Measurements from ENCODE around the gene SLC27A6. TPM values are rescaled to one million over a fixed set of nuclear protein-coding genes. Genes with fewer than 3 reads are reported as not detected.

Gene SLC27A6
- total and polyA plus RNA-seq, 10 of the 15 experiments (the other 5 are each of a cell fraction or from before 2014, with no cell fraction given), result not detected

DNA sequence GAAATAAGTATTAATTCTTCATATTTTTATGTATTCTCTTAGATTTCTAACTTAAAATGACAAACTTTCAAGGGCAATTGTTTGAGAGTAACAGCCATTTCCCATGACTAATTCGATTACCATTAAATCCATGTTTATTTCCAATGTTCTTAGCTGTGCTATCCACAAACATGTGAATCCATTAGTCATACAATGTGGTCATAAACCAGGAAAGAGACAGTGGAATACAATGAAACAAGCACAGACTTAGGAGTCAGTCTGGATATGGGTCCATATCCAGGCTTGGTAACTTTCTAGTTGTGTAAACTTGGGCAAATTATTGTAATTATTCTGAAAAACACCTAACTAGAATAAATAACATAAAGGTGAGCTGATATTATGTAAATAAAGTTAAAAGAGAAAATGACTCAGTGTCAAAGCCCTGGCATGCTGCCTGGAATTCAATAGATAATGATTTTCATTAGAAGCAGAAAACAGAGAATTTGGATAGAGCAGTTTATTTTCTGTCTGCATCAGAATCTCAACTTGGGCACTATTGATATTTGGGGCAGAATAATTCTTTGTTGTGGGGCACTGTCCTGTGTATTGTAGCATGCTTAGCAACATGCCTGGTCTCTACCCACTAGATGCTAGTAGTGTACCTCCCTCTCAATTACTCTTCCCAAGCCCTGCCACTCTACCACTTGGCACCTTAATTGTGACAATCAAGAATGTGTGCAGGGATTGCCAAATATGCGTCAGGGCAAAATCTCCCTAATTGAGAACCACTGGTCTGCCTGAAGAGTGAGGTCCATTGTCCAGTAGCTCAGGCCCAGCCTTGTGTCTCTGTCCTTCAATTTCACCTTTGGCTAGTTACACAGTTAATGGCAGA is 44.7 kb upstream of the SLC27A6 start (continued):
- no peak for TF ChIP-seq CBX5 (IDR thresholded peaks at IDR 0.05; ENCODE audit: low read depth)
- no peak for TF ChIP-seq TBL1XR1 (IDR thresholded peaks at IDR 0.05; ENCODE audit: low read depth, low read length)
- TF ChIP-seq NRF1 (conservative IDR thresholded peaks at IDR 0.05; ENCODE audit: low read depth, low read length), result no peak

DNA sequence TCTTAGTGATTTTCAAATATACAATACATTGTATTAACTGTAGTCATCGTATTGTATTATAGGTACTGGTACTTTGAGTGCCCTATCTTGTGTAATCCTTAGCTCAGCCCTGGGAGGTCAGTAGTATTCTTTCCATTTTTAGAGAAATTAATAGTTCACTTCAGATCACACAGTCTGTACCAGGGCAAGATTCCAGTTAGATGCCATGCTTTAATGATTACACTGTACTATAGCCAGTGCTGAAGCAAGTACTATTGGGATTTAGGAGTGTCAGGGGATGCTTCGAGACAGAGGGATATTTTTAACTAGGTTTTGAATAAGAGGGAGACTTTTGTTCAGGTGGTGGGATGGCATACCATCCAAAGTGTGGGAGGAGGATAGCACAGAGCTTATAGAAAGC is 41.0 kb upstream of the SLC27A6 start:
- FAIRE-seq (no peak), ATAC-seq (no peak), DNase-seq (ENCODE audit: low read depth, low spot score) (no peak)
- POLR2A ChIA-PET, result no interaction called here
- Histone ChIP-seq H2AFZ (ENCODE audit: control insufficient read depth, low read depth, low read length) (no peak overlapping the region), H3K4me3 (no peak overlapping the region), H3K4me1 (ENCODE audit: control insufficient read depth, insufficient read depth, low read length) (no peaks in the 10 kb centered on the region), H3K9me3 (replicated peaks; ENCODE audit: control insufficient read depth, insufficient read depth, low read length) (no peaks in the 10 kb centered on the region), H3K27ac (ENCODE audit: control insufficient read depth, insufficient read depth) (no peak overlapping the region), H3K36me3 (ENCODE audit: control insufficient read depth in 2 of 2, insufficient read depth in 2 of 2, low read length in 1 of 2) (no peaks in the 10 kb centered on the region), H3K79me2 (ENCODE audit: control insufficient read depth, insufficient read depth, low read length) (no peaks in the 10 kb centered on the region), H3K4me2 (ENCODE audit: control insufficient read depth, insufficient read depth) (no peak overlapping the region), H3K27me3 (replicated peaks in 1 of 2; ENCODE audit: control insufficient read depth in 2 of 2, insufficient read depth in 2 of 2, low read length in 1 of 2) (no peaks in the 10 kb centered on the region), H4K20me1 (ENCODE audit: control insufficient read depth, insufficient read depth) (no peaks in the 10 kb centered on the region), H3K9ac (ENCODE audit: control insufficient read depth, insufficient read depth, low read length) (no peak overlapping the region)
- RAD21 ChIA-PET (ENCODE audit: unreplicated experiment), result no interaction called here
- 10% methylated on average over 2 of the region's 2 CpGs for WGBS (ENCODE audit: insufficient coverage, insufficient replicate concordance, low lambda C conversion rate, missing lambda C conversion rate)
- intact Hi-C loops (cut with micrococcal nuclease; ENCODE audit: unreplicated experiment), result no loop called here
- SMC1A ChIA-PET (ENCODE audit: uncharacterized antibody, unreplicated experiment), result no interaction called here
- in situ Hi-C loops (cut with MboI), result no loop called here
- BruUV-seq (replicated peaks), result no TSS peak
- CTCF ChIA-PET, result interaction anchor here (0.8 kb wide), 1 partner anchor 11 kb away, joined by 3 read pairs; no protein-coding TSS in a partner anchor
- no peak for TF ChIP-seq EP300 (IDR thresholded peaks at IDR 0.05; ENCODE audit: borderline replicate concordance in 1 of 2, control insufficient read depth in 1 of 2, low read depth in 2 of 2, low read length in 2 of 2)
- TF ChIP-seq, protein P1, sequence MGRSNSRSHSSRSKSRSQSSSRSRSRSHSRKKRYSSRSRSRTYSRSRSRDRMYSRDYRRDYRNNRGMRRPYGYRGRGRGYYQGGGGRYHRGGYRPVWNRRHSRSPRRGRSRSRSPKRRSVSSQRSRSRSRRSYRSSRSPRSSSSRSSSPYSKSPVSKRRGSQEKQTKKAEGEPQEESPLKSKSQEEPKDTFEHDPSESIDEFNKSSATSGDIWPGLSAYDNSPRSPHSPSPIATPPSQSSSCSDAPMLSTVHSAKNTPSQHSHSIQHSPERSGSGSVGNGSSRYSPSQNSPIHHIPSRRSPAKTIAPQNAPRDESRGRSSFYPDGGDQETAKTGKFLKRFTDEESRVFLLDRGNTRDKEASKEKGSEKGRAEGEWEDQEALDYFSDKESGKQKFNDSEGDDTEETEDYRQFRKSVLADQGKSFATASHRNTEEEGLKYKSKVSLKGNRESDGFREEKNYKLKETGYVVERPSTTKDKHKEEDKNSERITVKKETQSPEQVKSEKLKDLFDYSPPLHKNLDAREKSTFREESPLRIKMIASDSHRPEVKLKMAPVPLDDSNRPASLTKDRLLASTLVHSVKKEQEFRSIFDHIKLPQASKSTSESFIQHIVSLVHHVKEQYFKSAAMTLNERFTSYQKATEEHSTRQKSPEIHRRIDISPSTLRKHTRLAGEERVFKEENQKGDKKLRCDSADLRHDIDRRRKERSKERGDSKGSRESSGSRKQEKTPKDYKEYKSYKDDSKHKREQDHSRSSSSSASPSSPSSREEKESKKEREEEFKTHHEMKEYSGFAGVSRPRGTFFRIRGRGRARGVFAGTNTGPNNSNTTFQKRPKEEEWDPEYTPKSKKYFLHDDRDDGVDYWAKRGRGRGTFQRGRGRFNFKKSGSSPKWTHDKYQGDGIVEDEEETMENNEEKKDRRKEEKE (IDR thresholded peaks at IDR 0.05), result no peak
- TF ChIP-seq STAT1 (conservative IDR thresholded peaks at IDR 0.05), result no peak
- TF ChIP-seq, protein P2, sequence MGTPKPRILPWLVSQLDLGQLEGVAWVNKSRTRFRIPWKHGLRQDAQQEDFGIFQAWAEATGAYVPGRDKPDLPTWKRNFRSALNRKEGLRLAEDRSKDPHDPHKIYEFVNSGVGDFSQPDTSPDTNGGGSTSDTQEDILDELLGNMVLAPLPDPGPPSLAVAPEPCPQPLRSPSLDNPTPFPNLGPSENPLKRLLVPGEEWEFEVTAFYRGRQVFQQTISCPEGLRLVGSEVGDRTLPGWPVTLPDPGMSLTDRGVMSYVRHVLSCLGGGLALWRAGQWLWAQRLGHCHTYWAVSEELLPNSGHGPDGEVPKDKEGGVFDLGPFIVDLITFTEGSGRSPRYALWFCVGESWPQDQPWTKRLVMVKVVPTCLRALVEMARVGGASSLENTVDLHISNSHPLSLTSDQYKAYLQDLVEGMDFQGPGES (IDR thresholded peaks at IDR 0.05), result no peak
- no peak for TF ChIP-seq CBX5 (IDR thresholded peaks at IDR 0.05; ENCODE audit: low read depth)
- TF ChIP-seq, protein P3, sequence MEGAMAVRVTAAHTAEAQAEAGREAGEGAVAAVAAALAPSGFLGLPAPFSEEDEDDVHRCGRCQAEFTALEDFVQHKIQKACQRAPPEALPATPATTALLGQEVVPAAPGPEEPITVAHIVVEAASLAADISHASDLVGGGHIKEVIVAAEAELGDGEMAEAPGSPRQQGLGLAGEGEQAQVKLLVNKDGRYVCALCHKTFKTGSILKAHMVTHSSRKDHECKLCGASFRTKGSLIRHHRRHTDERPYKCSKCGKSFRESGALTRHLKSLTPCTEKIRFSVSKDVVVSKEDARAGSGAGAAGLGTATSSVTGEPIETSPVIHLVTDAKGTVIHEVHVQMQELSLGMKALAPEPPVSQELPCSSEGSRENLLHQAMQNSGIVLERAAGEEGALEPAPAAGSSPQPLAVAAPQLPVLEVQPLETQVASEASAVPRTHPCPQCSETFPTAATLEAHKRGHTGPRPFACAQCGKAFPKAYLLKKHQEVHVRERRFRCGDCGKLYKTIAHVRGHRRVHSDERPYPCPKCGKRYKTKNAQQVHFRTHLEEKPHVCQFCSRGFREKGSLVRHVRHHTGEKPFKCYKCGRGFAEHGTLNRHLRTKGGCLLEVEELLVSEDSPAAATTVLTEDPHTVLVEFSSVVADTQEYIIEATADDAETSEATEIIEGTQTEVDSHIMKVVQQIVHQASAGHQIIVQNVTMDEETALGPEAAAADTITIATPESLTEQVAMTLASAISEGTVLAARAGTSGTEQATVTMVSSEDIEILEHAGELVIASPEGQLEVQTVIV (IDR thresholded peaks at IDR 0.05; ENCODE audit: borderline replicate concordance, partially characterized antibody), result no peak
- no peak for TF ChIP-seq POU2F2 (IDR thresholded peaks at IDR 0.05; ENCODE audit: borderline replicate concordance, low read depth, low read length)
- no peak for TF ChIP-seq SPI1 (IDR thresholded peaks at IDR 0.05; ENCODE audit: borderline replicate concordance, insufficient read depth, low read depth, low read length)
